ENCODE measurements around the gene XXYLT1. TPM values are rescaled to one million over a fixed set of nuclear protein-coding genes. Genes with fewer than 3 reads are reported as not detected.

XXYLT1 gene
- total RNA-seq, 1 experiment from 2014 or later, result 10.9 TPM

GRCh38 chr3:195125646-195126045, 145.3 kb downstream of the XXYLT1 start:
- Histone ChIP-seq H3K79me2 (ENCODE audit: insufficient read depth, low read length) (no peaks in the 10 kb centered on the region), H3K27me3 (ENCODE audit: insufficient read depth, low read length) (no peaks in the 10 kb centered on the region), H3K9me2 (ENCODE audit: insufficient read depth) (no peaks in the 10 kb centered on the region), H3K9me3 (ENCODE audit: control insufficient read depth in 1 of 2, insufficient read depth in 1 of 2, low read depth in 1 of 2, low read length in 2 of 2) (no peaks in the 10 kb centered on the region), H3K4me1 (ENCODE audit: control insufficient read depth in 1 of 2, insufficient read depth in 2 of 2, low read length in 2 of 2) (peaks cover 1 to 11% of the 10 kb centered on the region in 2 experiments; a peak in 3 of 4 replicates), H3K27ac (ENCODE audit: low read depth, low read length) (no peak overlapping the region), H3K9ac (ENCODE audit: low read length) (no peak overlapping the region), H3K36me3 (ENCODE audit: control insufficient read depth in 1 of 2, insufficient read depth in 2 of 2, low read length in 2 of 2) (no peaks in the 10 kb centered on the region), H2AFZ (ENCODE audit: low read depth, low read length, poor library complexity, severe bottlenecking) (no peak overlapping the region), H3K4me2 (ENCODE audit: low read length) (no peak overlapping the region), H3K4me3 (replicated peaks in 1 of 2; ENCODE audit: low read depth in 1 of 2, low read length in 2 of 2) (no peak overlapping the region), H4K20me1 (ENCODE audit: insufficient read depth) (no peaks in the 10 kb centered on the region)
- no TSS peak for BruUV-seq (replicated peaks)
- intact Hi-C loops (cut with micrococcal nuclease), result no loop called here
- CTCF ChIA-PET, result no interaction called here
- TF ChIP-seq EZH2 (IDR thresholded peaks at IDR 0.05) (no peak), SP1 (IDR thresholded peaks at IDR 0.05; ENCODE audit: low read depth) (no peak), REST (IDR thresholded peaks at IDR 0.05; ENCODE audit: low read depth) (no peak), ZNF274 (IDR thresholded peaks at IDR 0.05; ENCODE audit: low read depth, low read length) (no peak), TCF7L2 (IDR thresholded peaks at IDR 0.05; ENCODE audit: borderline replicate concordance, extremely low read depth, insufficient read depth, insufficient read length) (no peak), CTCF (IDR thresholded peaks at IDR 0.05 in 2 of 3, conservative IDR thresholded peaks at IDR 0.05 in 1 of 3; ENCODE audit: borderline replicate concordance in 1 of 3, insufficient read depth in 1 of 3, low read depth in 2 of 3, low read length in 2 of 3) (no peak), SIN3A (IDR thresholded peaks at IDR 0.05; ENCODE audit: low read depth) (no peak), MAX (IDR thresholded peaks at IDR 0.05) (no peak), POLR2AphosphoS5 (IDR thresholded peaks at IDR 0.05; ENCODE audit: low read depth, low read length) (no peak), ATF3 (IDR thresholded peaks at IDR 0.05) (no peak), EGR1 (IDR thresholded peaks at IDR 0.05; ENCODE audit: low read depth) (no peak), CEBPB (IDR thresholded peaks at IDR 0.05; ENCODE audit: low read depth) (no peak)
- RAD21 ChIA-PET (ENCODE audit: low non-redundant PET in 1 of 2, low total read pairs in 2 of 2, uncharacterized antibody in 2 of 2, unreplicated experiment in 2 of 2), result no interaction called here
- POLR2A ChIA-PET, result no interaction called here
- ATAC-seq (no peak), DNase-seq (ENCODE audit: low read depth, low spot score) (no peak)

All from HCT116 (cell line).